HG03064 (cell line): ENCODE results near the gene RAD18.

Experiments
- ATAC-seq: cut with Tn5 transposase; IDR thresholded peaks from one replicate; pipeline ENCODE4 v1.9.1; 2021; ENCODE audit warnings: low read depth; ENCODE audit not compliant: unreplicated experiment

RAD18 gene

DNA sequence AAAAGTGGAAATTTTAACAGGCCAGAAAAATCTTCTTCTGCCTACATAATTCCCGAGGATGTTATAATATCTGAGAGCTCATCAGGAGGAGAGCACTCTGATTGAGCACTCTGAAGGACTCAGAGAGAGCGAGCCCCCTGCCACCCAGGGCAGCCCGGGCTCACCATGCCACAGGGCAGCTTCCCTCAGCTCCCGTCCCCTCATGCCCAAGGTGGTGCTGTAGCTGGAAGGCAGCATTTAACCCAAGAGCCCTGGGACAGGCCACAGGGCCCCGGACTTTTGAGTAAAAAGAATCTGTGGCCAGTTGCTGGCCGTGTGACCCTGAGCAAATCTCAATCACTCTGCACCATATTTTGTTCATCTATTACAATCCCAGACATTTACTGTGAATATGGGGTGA is 23.5 kb upstream of the RAD18 start:
- ATAC-seq, result no peak

- ATAC-seq, result no peak
Observed at GRCh38 chr3:8985876-8986275, 22.6 kb upstream of the RAD18 start.

- ATAC-seq, result no peak
Observed at GRCh38 chr3:8985411-8985831, 22.1 kb upstream of the RAD18 start.

- no peak for ATAC-seq
Observed at GRCh38 chr3:8984526-8984925, 21.3 kb upstream of the RAD18 start.

DNA sequence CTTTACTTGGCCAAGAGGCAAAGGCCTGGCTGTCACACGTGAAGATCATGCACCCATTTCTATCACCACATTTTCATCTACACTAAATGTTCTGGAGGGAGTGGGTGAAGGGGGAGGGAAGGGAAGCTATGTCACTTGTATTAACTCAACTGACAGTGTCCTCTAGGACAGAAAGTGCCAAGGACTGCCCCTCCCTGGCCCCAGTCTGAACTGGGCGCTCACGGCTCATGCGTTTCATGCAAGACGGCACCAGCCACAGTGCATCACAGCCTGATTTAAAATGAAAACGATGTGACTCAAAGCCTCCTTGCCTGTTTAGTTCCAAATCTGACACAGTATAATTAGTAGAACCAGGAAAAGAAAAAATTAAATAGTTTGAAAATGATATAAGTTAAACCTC is 20.8 kb upstream of the RAD18 start:
- no peak for ATAC-seq

- ATAC-seq, result no peak
Observed at GRCh38 chr3:8983591-8983990, 20.3 kb upstream of the RAD18 start.

DNA sequence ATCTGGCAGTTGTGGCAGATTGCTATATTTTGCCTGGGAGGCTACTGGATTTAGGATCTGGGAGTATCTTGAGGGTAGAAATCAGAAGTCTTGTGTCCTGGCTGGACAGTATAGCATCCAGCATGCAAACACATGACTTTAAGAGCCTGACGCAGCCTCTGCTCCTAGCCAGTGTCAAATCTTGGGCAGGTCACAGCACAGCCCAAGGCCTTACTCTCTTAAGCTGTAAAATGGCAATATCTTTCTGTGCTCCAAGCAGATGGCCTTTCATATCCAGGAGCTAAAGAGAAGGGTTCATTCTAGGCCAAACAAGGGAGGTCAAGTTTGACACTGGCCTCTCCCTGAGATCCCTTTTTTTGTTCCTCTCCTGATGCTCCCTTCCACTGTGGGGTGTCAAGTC is 19.8 kb upstream of the RAD18 start:
- no peak for ATAC-seq

DNA sequence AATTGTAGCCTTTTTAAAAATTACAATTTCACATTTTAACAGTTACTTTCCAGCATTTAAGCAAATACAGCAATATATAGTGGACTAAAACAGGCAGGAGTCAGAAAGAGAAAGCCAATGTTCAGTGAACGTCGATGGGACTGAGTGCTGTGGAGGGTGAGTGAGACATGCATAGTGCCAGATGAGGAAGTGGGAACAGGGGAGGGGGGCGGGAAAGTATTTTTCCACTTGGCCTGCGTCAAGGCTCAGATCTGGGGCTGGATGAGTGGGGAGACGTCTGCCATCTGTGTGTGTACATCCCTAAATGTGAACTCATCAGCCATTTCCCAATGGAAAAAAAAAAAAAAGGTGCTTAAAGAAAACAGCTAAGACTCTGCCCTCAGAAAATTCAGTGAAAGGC is 19.2 kb upstream of the RAD18 start:
- no peak for ATAC-seq

- ATAC-seq, result no peak
Observed at GRCh38 chr3:8981700-8982099, 18.4 kb upstream of the RAD18 start.

- ATAC-seq, result no peak
Observed at GRCh38 chr3:8981296-8981695, 18.0 kb upstream of the RAD18 start.

GRCh38 chr3:8980756-8981257 is 17.5 kb upstream of the RAD18 start:
- no peak for ATAC-seq

GRCh38 chr3:8979262-8979661 is 16.0 kb upstream of the RAD18 start:
- no peak for ATAC-seq

GRCh38 chr3:8978551-8978950 is 15.3 kb upstream of the RAD18 start:
- no peak for ATAC-seq

DNA sequence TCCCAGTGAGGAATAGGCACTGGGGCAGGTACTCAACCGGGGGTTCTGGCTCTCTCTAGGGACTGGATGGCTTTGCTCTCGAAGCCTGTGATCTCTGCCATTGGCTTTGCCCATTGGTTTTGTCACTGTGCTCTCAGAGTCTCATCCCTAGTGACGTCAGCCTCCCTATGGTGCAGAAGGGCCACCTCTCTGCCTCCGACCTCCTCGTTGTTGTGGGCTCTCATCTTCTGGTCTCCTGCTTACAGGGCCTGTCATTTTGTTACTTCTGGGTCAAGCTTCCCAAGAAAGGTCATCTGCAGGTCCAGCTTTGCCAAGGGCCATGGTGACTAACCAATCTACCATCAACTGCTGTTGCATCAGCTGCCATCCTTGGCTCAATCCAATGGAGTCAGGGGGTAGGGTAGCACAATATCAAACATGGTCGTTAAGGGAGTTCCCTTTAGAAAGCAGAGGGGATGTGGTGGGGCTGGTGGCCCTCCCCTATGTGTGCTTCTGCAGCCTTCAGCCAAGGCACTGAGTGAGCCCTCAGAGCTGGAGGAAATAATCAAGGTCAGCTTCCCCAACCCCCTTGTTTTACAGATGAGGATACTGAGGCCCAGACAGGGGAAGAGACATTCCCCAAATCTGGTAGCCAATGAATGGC is 13.4 kb upstream of the RAD18 start:
- no peak for ATAC-seq

DNA sequence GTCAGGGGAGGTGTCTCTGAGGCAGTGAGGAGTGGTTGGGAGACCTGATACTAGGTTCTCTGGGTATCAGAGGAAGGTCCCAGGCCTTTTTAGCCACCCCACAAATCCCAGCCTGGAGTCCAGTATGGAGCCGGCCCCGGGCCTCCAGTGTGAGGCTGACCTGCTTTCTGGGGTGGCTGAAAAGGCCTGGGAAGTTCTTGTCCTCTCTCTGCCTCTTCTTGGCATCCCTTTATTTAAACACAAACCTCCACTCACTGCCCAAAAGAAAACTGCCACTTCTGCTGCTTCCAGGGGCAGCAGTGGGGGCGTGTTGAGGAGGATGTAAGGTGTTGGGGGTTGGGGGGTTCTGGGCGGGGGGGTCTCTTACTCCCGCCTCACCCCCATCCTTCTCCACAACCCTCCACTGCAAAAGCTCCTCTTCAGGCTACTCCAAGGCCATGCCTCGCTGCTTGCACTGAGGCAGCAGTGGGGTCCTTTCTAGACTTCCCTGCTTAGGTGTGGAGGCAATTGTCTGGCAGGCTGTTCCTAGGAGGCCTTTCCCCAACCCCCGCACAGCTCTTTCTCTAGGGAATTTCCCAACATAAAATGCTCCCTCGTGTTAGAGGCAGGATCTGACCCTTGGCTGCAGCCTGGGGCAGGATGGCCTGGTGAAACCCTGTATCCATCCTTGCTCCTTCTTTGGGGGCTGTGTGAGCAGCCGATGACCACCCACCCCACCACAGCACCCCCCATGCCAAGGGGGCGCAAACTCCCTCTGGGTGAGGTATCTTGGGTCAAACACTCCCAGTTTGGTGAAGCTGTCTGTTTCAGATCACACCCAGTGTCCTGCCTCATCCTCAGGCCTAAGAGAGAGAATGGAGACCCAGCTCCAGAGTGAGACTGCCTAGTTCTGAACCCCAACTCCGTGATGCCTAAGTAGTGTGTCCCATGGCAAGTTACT is 12.1 kb upstream of the RAD18 start:
- ATAC-seq, result no peak

DNA sequence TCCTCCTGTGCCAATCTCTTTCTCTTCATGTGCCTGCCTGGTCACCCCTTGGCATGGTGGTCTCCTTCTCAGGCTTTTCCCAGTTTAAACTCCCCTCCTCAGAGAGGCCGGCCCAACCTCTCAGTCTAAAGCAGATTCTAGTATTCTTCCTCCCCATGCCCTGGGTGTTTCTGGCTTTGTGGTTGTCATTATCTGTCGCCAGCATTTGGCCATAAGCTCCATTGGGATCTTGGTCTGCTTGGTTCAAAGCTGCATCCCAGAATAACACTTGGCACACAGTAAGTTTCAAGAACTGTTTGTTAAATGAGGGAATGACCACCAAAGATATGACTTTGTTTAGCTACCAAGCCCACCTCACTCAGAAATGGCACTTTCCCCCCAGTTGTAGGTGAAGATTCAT is 11.2 kb upstream of the RAD18 start:
- no peak for ATAC-seq

GRCh38 chr3:8972639-8973038 is 9.4 kb upstream of the RAD18 start:
- no peak for ATAC-seq

GRCh38 chr3:8970971-8971589 is 7.8 kb upstream of the RAD18 start:
- ATAC-seq, result no peak

GRCh38 chr3:8969241-8969640 is 6.0 kb upstream of the RAD18 start:
- no peak for ATAC-seq

DNA sequence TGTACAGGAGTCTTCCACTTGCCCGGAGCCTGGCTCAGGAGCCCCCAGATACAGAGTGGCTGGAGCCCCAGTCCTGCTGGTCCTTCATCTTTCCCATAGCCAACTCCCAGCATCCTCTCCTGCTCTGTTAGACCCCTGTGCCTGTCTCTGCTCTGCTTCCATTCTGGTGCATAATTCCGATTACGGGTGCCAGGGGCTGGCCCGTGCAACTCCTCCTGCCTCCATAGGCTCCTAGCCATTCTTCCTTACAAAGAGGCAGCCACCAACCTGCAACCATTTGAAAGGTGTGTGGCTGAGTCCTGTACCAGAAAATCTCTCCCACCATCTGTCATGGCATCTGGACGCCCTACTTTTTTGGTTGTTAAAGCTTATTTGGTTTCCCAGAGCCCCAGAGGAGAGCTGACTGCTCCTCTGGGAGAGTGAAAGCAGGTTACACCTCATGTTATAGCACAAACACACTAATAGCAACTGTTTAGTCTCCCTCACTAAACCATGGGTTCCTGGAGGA is 5.2 kb upstream of the RAD18 start:
- ATAC-seq, result no peak

GRCh38 chr3:8967553-8967952 is 4.3 kb upstream of the RAD18 start:
- ATAC-seq, result no peak
